ENCODE measurements around the gene TNS1.

GRCh38 chr2:217912098-217913024 lies 90.4 kb downstream of the TNS1 start:
- TF ChIP-seq REST (IDR thresholded peaks at IDR 0.05; ENCODE audit: low read depth, low read length) (no peak), CTCF (IDR thresholded peaks at IDR 0.05 in 2 of 3, conservative IDR thresholded peaks at IDR 0.05 in 1 of 3; ENCODE audit: control insufficient read depth in 2 of 3, extremely low read depth in 1 of 3, insufficient read depth in 1 of 3, low read depth in 3 of 3, low read length in 3 of 3) (no peak), POLR2AphosphoS5 (IDR thresholded peaks at IDR 0.05; ENCODE audit: low read length) (no peak), RAD21 (IDR thresholded peaks at IDR 0.05; ENCODE audit: insufficient read depth, low read depth, low read length) (no peak), ZBED1 (IDR thresholded peaks at IDR 0.05; ENCODE audit: borderline replicate concordance) (no peak), KAT2A (conservative IDR thresholded peaks at IDR 0.05; ENCODE audit: control insufficient read depth, low read depth, low read length) (no peak), NFIC (IDR thresholded peaks at IDR 0.05; ENCODE audit: low read depth, low read length) (no peak), NFYB (IDR thresholded peaks at IDR 0.05; ENCODE audit: insufficient read depth, low read depth, low read length) (no peak), RAD51 (IDR thresholded peaks at IDR 0.05) (no peak), CBFB (IDR thresholded peaks at IDR 0.05; ENCODE audit: low read depth) (no peak), BACH1 (IDR thresholded peaks at IDR 0.05; ENCODE audit: borderline replicate concordance) (no peak), SRF (IDR thresholded peaks at IDR 0.05; ENCODE audit: low read depth in 2 of 2, low read length in 2 of 2) (no peak), E2F4 (IDR thresholded peaks at IDR 0.05; ENCODE audit: low read depth, low read length) (no peak), EZH2 (IDR thresholded peaks at IDR 0.05; ENCODE audit: borderline replicate concordance, control insufficient read depth, low read depth, low read length) (no peak)
